Calu3 (cell line): Measurements from ENCODE around the gene PUM1. TPM values are rescaled to one million over a fixed set of nuclear protein-coding genes. Genes with fewer than 3 reads are reported as not detected.

ENCODE experiments used
- BruUV-seq: library from RNA; stranded (reverse); fragments of 400-500 nt; replicated peaks from 2 replicates; lab custom pipeline; 2021; lab: Mats Ljungman, UMichigan
- CTCF ChIA-PET: fragments of 300-600 bp; sonication (Branson Sonifier 250); formaldehyde crosslinking; loops from one replicate; lab custom pipeline; 2022; ENCODE audit warnings: antibody characterized with exemption; lab: Charles Lee
- DNase-seq: peaks from one replicate; pipeline ENCODE4 v3.0.0; 2022
- H3K27ac Mint-ChIP-seq: one replicate; pipeline ENCODE4 v1.8.0; 2022; ENCODE audit warnings: mixed read lengths; ENCODE audit not compliant: unreplicated experiment
- H3K27me3 Mint-ChIP-seq: one replicate; pipeline ENCODE4 v1.8.0; 2022; ENCODE audit warnings: mixed read lengths; ENCODE audit not compliant: unreplicated experiment
- H3K36me3 Mint-ChIP-seq: one replicate; pipeline ENCODE4 v1.8.0; 2022; ENCODE audit warnings: mild to moderate bottlenecking, moderate library complexity, mixed read lengths; ENCODE audit not compliant: insufficient read depth, unreplicated experiment
- H3K4me1 Mint-ChIP-seq: one replicate; pipeline ENCODE4 v1.8.0; 2022; ENCODE audit warnings: mild to moderate bottlenecking, low read depth, mixed read lengths; ENCODE audit not compliant: unreplicated experiment
- H3K4me3 Mint-ChIP-seq: one replicate; pipeline ENCODE4 v1.8.0; 2022; ENCODE audit warnings: mild to moderate bottlenecking, low read depth, moderate library complexity, mixed read lengths; ENCODE audit not compliant: unreplicated experiment
- H3K9me3 Mint-ChIP-seq: one replicate; pipeline ENCODE4 v1.8.0; 2022; ENCODE audit warnings: low read depth, mixed read lengths; ENCODE audit not compliant: unreplicated experiment
- CTCF ChIP-seq: fragments of 200-600 bp; IDR thresholded peaks from one replicate; pipeline ENCODE4 v1.8.0; 2022; ENCODE audit warnings: antibody characterized with exemption; ENCODE audit not compliant: unreplicated experiment
- intact Hi-C: fragments of 100-400 bp; cut with micrococcal nuclease; formaldehyde crosslinking; loops from one replicate; pipeline ENCODE4 v1.10.0; 2022; ENCODE audit not compliant: unreplicated experiment
- total RNA-seq: library from RNA; stranded (reverse); gene quantifications from 2 replicates; pipeline ENCODE4 v1.2.3, GENCODE V29; 2022

PUM1 gene
- total RNA-seq, 1 experiment from 2014 or later: 163 TPM

- no peak for TF ChIP-seq CTCF
- Mint-ChIP-seq H3K4me3 (no peak overlapping the region), H3K27ac (no peak overlapping the region), H3K36me3 (peaks cover 93% of the 10 kb centered on the region), H3K27me3 (no peaks in the 10 kb centered on the region), H3K9me3 (no peaks in the 10 kb centered on the region), H3K4me1 (peaks cover 52% of the 10 kb centered on the region)
- DNase-seq: no peak
- BruUV-seq: no TSS peak
- intact Hi-C loops: no loop called here
- CTCF ChIA-PET: interaction anchor here (1.0 kb wide), 1 partner anchor 9 kb away, joined by 5 read pairs; no protein-coding TSS in a partner anchor
These were observed 98.7 kb downstream of the PUM1 start for GRCh38 chr1:30966690-30967369.

GRCh38 chr1:30965924-30966599, 99.5 kb downstream of the PUM1 start:
- DNase-seq: no peak
- CTCF ChIA-PET: interaction anchor here (1.0 kb wide), 1 partner anchor 10 kb away, joined by 5 read pairs; no protein-coding TSS in a partner anchor
- Mint-ChIP-seq H3K36me3 (peaks cover 95% of the 10 kb centered on the region), H3K9me3 (no peaks in the 10 kb centered on the region), H3K27ac (no peak overlapping the region), H3K27me3 (no peaks in the 10 kb centered on the region), H3K4me1 (peaks cover 49% of the 10 kb centered on the region), H3K4me3 (no peak overlapping the region)
- intact Hi-C loops: no loop called here
- no TSS peak for BruUV-seq
- no peak for TF ChIP-seq CTCF

- intact Hi-C loops: no loop called here
- Mint-ChIP-seq H3K4me3 (no peak overlapping the region), H3K4me1 (peaks cover 48% of the 10 kb centered on the region), H3K9me3 (no peaks in the 10 kb centered on the region), H3K27me3 (no peaks in the 10 kb centered on the region), H3K27ac (no peak overlapping the region), H3K36me3 (peaks cover 96% of the 10 kb centered on the region)
- no peak for DNase-seq
- CTCF ChIA-PET: no interaction called here
- no TSS peak for BruUV-seq
- no peak for TF ChIP-seq CTCF
These were observed 100.8 kb downstream of the PUM1 start for GRCh38 chr1:30964706-30965105.

DNA sequence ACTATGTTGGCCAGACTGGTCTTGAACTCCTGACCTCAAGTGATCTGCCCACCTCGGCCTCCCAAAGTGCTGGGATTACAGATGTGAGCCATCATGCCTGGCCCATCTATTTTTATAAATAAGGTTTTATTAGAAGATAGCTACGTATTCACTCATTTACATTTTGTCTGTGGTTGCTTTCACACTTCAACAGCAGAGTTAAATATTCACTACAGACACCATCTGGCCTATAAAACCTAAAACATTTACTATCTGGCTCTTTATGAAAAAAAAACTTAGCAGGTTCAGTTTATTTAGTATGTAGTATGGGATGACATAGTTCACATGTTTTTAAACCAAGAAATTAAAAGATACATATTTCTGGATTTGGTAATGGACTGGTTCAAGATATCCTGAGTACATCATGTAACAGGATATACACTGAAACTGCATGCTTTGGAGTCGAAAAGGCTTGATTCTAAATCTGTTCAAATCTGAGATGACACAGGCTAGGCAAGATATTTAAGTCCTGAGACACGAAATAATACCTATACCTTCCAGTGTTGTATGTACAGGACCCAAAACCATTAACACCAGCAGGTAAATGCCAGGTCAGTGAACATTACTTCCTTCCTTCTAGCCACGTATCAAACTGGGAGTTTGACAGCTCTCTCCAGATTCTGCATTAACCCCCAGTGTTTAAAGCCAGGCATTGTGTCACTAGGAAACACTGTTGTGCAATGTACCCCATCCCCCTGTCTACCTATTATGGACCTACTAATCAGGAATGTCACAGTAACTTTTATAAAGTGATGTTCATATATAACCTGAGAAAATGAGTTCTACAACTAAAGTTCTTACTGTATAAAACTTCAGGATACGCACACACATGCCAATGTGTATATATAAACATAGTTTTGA, 102.7 kb downstream of the PUM1 start:
- Mint-ChIP-seq H3K27ac (no peak overlapping the region), H3K4me1 (peaks cover 34% of the 10 kb centered on the region), H3K27me3 (no peaks in the 10 kb centered on the region), H3K9me3 (no peaks in the 10 kb centered on the region), H3K4me3 (no peak overlapping the region), H3K36me3 (peaks cover 93% of the 10 kb centered on the region)
- intact Hi-C loops: no loop called here
- no TSS peak for BruUV-seq
- TF ChIP-seq CTCF: no peak
- CTCF ChIA-PET: no interaction called here
- no peak for DNase-seq
